Thoracic aorta (tissue), 2 donors: Measurements from ENCODE around the gene DHX35. TPM values are rescaled to one million over a fixed set of nuclear protein-coding genes. Genes with fewer than 3 reads are reported as not detected.

Experiments used
- ATAC-seq: fragments of 150-250 bp; one replicate; pipeline ENCODE4 v1.8.0; 2017; ENCODE audit warnings: low read depth; ENCODE audit not compliant: insufficient number of reproducible peaks, low FRiP score
- DNase-seq: peaks from one replicate; pipeline ENCODE4 v3.0.0-alpha.2; 2020; ENCODE audit warnings: low spot score
- H3K27ac ChIP-seq, 2 donors: fragments of 200-600 bp; sonication (generic); 1 replicate in 1 of 2; 2 replicates in 1 of 2; pipeline ENCODE4 v1.5.1; 2016; ENCODE audit warnings: mild to moderate bottlenecking in 2 of 2, moderate library complexity in 2 of 2
- H3K27me3 ChIP-seq: fragments of 200-600 bp; sonication (generic); replicated peaks from 2 replicates; pipeline ENCODE4 v1.6.0; 2016; ENCODE audit warnings: mild to moderate bottlenecking; ENCODE audit not compliant: insufficient read depth
- H3K36me3 ChIP-seq: fragments of 200-600 bp; sonication (generic); one replicate; pipeline ENCODE4 v1.5.1; 2016
- H3K4me1 ChIP-seq, 2 donors: fragments of 200-600 bp; sonication (generic); 1 replicate in 1 of 2; 2 replicates in 1 of 2; pipeline versions ENCODE4 v1.5.1 to v1.6.0; 2016; ENCODE audit warnings: low read depth in 2 of 2, mild to moderate bottlenecking in 1 of 2; ENCODE audit not compliant: control insufficient read depth in 1 of 2
- H3K4me3 ChIP-seq: fragments of 200-600 bp; sonication (generic); 2 replicates; pipeline ENCODE4 v1.5.1; 2016; ENCODE audit warnings: mild to moderate bottlenecking
- H3K9me3 ChIP-seq: fragments of 200-600 bp; sonication (generic); 2 replicates; pipeline ENCODE4 v1.5.1; 2016
- CTCF ChIP-seq: fragments of 200-600 bp; sonication (generic); IDR thresholded peaks from one replicate; pipeline ENCODE4 v1.5.1; 2019; ENCODE audit warnings: antibody characterized with exemption
- total RNA-seq, 2 donors: library from RNA; depleted of rRNA; stranded (reverse); fragments of >200 nt; gene quantifications; one replicate each; pipeline versions ENCODE4 v1.1.0 to v1.2.3, GENCODE V29; 2016

DHX35 gene
- total RNA-seq, 2 donors from 2014 or later, result 17.9 to 23.8 TPM

DNA sequence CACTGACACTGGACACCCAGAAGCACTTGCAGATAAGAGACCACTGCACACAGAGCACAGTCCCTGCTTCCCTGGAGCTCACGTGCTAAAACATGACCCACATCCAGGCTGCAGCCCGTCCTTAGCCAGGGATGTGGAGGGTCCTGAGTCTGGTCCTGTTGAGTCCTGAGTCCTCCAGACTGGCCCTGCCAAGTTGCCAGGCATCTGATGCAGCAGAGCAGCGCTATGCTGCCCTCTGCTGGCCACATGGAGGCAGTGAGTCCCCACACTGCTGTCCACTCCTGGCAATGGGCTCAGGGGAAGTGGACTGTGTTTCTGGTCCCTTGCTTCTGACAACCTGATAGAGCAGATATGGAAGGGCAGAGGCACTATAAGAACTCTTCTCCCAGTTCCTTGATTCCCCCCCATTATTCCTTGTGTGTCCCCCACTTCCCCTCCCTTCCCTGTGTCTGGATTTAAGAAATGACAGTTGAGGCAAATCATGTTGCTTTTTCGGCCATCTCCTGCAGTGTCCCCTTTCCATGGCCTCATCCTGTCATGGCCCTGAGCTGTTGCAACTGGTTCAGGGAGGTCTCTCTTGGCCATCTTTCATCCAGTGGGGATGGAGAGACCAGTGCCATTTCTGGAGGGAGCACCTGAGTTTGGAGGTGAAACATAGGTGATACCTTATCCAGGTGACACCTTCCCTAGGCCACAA is 86.0 kb downstream of the DHX35 start:
- DNase-seq (peak; percentile 12), ATAC-seq (peak; percentile 49)
- no peak overlapping the region for H3K27ac ChIP-seq
- H3K27me3 ChIP-seq, result no peaks in the 10 kb centered on the region
- peak; percentile 92 for TF ChIP-seq CTCF
- no peaks in the 10 kb centered on the region for H3K9me3 ChIP-seq
- H3K36me3 ChIP-seq, result peaks cover under 1% of the 10 kb centered on the region
- H3K4me1 ChIP-seq, result peaks cover 0 to 5% of the 10 kb centered on the region in 2 donors
- H3K4me3 ChIP-seq, result no peak overlapping the region

DNA sequence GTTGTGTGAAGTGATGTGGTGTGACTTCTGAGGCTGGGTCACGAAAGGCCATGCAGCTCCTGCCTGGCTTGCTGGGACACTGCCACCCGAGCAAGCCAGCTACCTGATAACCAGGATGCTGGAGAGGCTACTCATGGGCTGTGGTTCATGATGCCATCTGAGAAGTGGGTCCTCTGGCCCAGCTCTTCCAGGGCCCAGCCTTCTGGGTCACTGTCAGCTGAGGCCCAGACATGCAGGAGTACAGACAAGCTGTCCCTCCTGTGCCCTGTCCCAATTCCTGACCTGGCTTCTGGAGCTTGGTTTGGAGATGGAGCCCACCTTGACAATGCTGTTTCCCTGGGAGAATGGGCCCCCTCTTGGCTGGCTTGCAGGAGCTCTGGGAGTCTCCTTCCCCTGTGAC is 87.0 kb downstream of the DHX35 start:
- Histone ChIP-seq H3K36me3 (no peaks in the 10 kb centered on the region), H3K4me3 (peak overlapping the region; percentile 86), H3K4me1 (peaks cover 0 to 5% of the 10 kb centered on the region in 2 donors), H3K27ac (peak overlapping the region; percentile 55 to 67), H3K27me3 (no peaks in the 10 kb centered on the region), H3K9me3 (no peaks in the 10 kb centered on the region)
- ATAC-seq, result no peak
- DNase-seq, result no peak
- no peak for TF ChIP-seq CTCF

DNA sequence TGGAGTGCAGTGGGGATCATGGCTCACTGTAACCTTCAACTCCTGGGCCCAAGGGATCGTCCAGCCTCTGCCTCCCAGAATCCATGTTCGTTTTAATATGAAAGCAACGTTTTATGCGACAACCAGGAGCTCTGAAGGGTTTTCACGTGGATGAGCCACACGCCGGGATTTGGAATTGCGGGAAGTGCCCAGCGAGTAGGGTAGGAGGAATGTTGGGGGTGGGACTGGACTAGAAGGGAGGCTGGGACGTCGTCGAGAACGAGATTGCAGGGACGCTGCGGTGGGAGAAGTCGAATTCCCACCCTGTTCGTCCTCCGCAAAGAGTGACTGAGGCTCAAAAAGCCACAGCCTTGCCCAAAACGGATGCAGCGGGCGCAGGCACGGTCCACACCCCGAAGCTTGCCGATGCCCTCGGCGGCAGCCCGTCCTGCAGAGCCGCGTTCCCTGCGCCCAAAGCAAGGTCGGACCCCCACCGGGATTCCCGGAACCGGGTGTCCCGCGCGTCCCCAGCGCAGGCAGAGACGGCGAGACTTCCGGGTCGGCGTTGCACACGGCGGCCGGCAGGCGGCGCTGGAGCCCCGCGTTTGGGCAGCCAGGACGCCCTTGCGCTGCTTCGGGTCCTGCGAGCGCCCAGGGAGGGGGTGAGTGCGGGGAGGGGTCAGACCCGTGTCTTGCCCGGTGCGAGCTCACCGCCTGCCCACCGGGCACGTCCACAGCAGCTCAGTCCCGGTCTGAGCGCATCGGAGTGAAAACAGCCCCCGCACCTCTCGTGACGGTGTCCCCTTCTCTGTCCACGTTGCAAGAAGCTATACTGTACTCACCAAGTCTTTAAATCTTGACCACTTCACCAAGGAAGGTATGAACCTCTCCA is 87.8 kb downstream of the DHX35 start:
- peak; percentile 98 for TF ChIP-seq CTCF

GRCh38 chr20:39050555-39050902 is 88.4 kb downstream of the DHX35 start:
- no peak for TF ChIP-seq CTCF
- peaks cover 0 to 5% of the 10 kb centered on the region in 2 donors for H3K4me1 ChIP-seq
- H3K36me3 ChIP-seq, result no peaks in the 10 kb centered on the region
- no peaks in the 10 kb centered on the region for H3K9me3 ChIP-seq
- DNase-seq, result no peak
- H3K27ac ChIP-seq, result no peak overlapping the region
- ATAC-seq, result no peak
- H3K27me3 ChIP-seq, result no peaks in the 10 kb centered on the region
- H3K4me3 ChIP-seq, result peak overlapping the region; percentile 86

More for the DNA sequence above, 87.8 kb downstream of the DHX35 start:
- Histone ChIP-seq H3K4me3 (peak overlapping the region; percentile 86), H3K27ac (peak overlapping the region; percentile 55 to 67), H3K36me3 (no peaks in the 10 kb centered on the region), H3K9me3 (no peaks in the 10 kb centered on the region), H3K27me3 (no peaks in the 10 kb centered on the region), H3K4me1 (peaks cover 0 to 5% of the 10 kb centered on the region in 2 donors)
- DNase-seq (peak; percentile 22), ATAC-seq (peak; percentile 84)

- Histone ChIP-seq H3K4me1 (peaks cover 0 to 5% of the 10 kb centered on the region in 2 donors), H3K4me3 (no peak overlapping the region), H3K27me3 (no peaks in the 10 kb centered on the region), H3K9me3 (no peaks in the 10 kb centered on the region), H3K27ac (no peak overlapping the region), H3K36me3 (no peaks in the 10 kb centered on the region)
- TF ChIP-seq CTCF, result no peak
- ATAC-seq (no peak), DNase-seq (no peak)
These were observed 90.5 kb downstream of the DHX35 start for GRCh38 chr20:39052676-39053075.
